Measurements from ENCODE around the gene TUBG1. TPM values are rescaled to one million over a fixed set of nuclear protein-coding genes. Genes with fewer than 3 reads are reported as not detected.

TUBG1 gene
- total and polyA plus RNA-seq, 10 of the 15 experiments (the other 5 are each of a cell fraction or from before 2014, with no cell fraction given) = 40.0 to 256 (median 107) TPM

DNA sequence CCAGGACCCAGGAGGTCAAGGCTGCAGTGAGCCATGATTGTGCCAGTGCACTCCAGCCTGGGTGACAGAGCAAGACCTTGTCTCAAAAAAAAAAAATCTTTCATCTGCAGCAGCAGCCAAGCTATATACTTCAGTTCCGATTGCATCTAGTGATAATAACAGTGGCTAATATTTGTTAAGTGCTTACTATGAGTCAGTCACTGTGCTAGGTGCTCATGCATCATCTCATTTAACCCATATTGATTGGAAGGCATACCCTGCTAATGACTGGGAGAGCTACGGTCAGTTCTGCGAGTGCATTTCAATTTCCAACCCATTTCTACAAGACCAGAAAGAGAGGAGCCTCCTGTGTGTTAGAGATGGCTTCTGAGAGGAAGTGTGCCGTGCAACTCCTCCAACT lies 41.9 kb downstream of the TUBG1 start:
- no peak overlapping the region for H2AFZ ChIP-seq (ENCODE audit: control insufficient read depth, low read depth, low read length)
- no peak overlapping the region for H3K27ac ChIP-seq (ENCODE audit: control insufficient read depth, insufficient read depth)
- in situ Hi-C loops (cut with MboI) = no loop called here
- no TSS peak for BruUV-seq (replicated peaks)
- H3K9ac ChIP-seq (ENCODE audit: control insufficient read depth, insufficient read depth, low read length) = no peak overlapping the region
- RAD21 ChIA-PET (ENCODE audit: unreplicated experiment) = interaction anchor here (0.7 to 1.2 kb wide), 2 partner anchors 73 to 553 kb away, joined by 3 read pairs; no protein-coding TSS in a partner anchor
- FAIRE-seq = no peak
- H3K36me3 ChIP-seq (ENCODE audit: control insufficient read depth in 2 of 2, insufficient read depth in 2 of 2, low read length in 1 of 2) = no peaks in the 10 kb centered on the region
- POLR2A ChIA-PET = interaction anchor here (0.7 kb wide), 1 partner anchor 41 kb away, joined by 3 read pairs; no protein-coding TSS in a partner anchor
- CTCF ChIA-PET = no interaction called here
- H3K4me1 ChIP-seq (ENCODE audit: control insufficient read depth, insufficient read depth, low read length) = peaks cover 15% of the 10 kb centered on the region
- no peaks in the 10 kb centered on the region for H3K9me3 ChIP-seq (replicated peaks; ENCODE audit: control insufficient read depth, insufficient read depth, low read length)
- intact Hi-C loops (cut with micrococcal nuclease; ENCODE audit: unreplicated experiment) = no loop called here
- no peak overlapping the region for H3K4me2 ChIP-seq (ENCODE audit: control insufficient read depth, insufficient read depth)
- DNase-seq (ENCODE audit: low read depth, low spot score) = no peak
- no peaks in the 10 kb centered on the region for H4K20me1 ChIP-seq (ENCODE audit: control insufficient read depth, insufficient read depth)
- 80% methylated on average over 4 of the region's 4 CpGs for WGBS (ENCODE audit: insufficient coverage, insufficient replicate concordance, low lambda C conversion rate, missing lambda C conversion rate)
- TF ChIP-seq, protein P1, sequence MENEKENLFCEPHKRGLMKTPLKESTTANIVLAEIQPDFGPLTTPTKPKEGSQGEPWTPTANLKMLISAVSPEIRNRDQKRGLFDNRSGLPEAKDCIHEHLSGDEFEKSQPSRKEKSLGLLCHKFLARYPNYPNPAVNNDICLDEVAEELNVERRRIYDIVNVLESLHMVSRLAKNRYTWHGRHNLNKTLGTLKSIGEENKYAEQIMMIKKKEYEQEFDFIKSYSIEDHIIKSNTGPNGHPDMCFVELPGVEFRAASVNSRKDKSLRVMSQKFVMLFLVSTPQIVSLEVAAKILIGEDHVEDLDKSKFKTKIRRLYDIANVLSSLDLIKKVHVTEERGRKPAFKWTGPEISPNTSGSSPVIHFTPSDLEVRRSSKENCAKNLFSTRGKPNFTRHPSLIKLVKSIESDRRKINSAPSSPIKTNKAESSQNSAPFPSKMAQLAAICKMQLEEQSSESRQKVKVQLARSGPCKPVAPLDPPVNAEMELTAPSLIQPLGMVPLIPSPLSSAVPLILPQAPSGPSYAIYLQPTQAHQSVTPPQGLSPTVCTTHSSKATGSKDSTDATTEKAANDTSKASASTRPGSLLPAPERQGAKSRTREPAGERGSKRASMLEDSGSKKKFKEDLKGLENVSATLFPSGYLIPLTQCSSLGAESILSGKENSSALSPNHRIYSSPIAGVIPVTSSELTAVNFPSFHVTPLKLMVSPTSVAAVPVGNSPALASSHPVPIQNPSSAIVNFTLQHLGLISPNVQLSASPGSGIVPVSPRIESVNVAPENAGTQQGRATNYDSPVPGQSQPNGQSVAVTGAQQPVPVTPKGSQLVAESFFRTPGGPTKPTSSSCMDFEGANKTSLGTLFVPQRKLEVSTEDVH (IDR thresholded peaks at IDR 0.05; ENCODE audit: low read depth, partially characterized antibody) = no peak
- no peak for TF ChIP-seq EGR1 (IDR thresholded peaks at IDR 0.05; ENCODE audit: borderline replicate concordance in 1 of 2, low read depth in 2 of 2, low read length in 2 of 2)
- TF ChIP-seq IKZF2 (IDR thresholded peaks at IDR 0.05) = no peak
- TF ChIP-seq CBX5 (IDR thresholded peaks at IDR 0.05; ENCODE audit: low read depth) = no peak
- TF ChIP-seq TCF7 (IDR thresholded peaks at IDR 0.05; ENCODE audit: borderline replicate concordance) = no peak
- TF ChIP-seq RCOR1 (conservative IDR thresholded peaks at IDR 0.05; ENCODE audit: low read depth, low read length) = no peak
- TF ChIP-seq STAT1 (conservative IDR thresholded peaks at IDR 0.05) = no peak
- no peak for TF ChIP-seq JUNB (IDR thresholded peaks at IDR 0.05)
- TF ChIP-seq TCF3 (IDR thresholded peaks at IDR 0.05; ENCODE audit: borderline replicate concordance, insufficient read depth, low read depth, low read length) = no peak
- TF ChIP-seq SMAD5 (IDR thresholded peaks at IDR 0.05; ENCODE audit: low read depth) = no peak
- TF ChIP-seq, protein P2, sequence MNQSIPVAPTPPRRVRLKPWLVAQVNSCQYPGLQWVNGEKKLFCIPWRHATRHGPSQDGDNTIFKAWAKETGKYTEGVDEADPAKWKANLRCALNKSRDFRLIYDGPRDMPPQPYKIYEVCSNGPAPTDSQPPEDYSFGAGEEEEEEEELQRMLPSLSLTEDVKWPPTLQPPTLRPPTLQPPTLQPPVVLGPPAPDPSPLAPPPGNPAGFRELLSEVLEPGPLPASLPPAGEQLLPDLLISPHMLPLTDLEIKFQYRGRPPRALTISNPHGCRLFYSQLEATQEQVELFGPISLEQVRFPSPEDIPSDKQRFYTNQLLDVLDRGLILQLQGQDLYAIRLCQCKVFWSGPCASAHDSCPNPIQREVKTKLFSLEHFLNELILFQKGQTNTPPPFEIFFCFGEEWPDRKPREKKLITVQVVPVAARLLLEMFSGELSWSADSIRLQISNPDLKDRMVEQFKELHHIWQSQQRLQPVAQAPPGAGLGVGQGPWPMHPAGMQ (IDR thresholded peaks at IDR 0.05; ENCODE audit: borderline replicate concordance) = no peak
- no peak for TF ChIP-seq MEF2A (IDR thresholded peaks at IDR 0.05; ENCODE audit: insufficient read depth, low read depth, low read length)
- TF ChIP-seq IRF4 (IDR thresholded peaks at IDR 0.05; ENCODE audit: low read depth, low read length) = no peak
- SMC1A ChIA-PET (ENCODE audit: uncharacterized antibody, unreplicated experiment) = interaction anchor here (0.7 to 1.2 kb wide), 3 partner anchors 10 to 42 kb away, joined by 3 read pairs; partner anchors contain the start of genes RETREG3 and TUBG1
- H3K4me3 ChIP-seq = no peak overlapping the region
- H3K27me3 ChIP-seq (replicated peaks in 1 of 2; ENCODE audit: control insufficient read depth in 2 of 2, insufficient read depth in 2 of 2, low read length in 1 of 2) = no peaks in the 10 kb centered on the region
- no peaks in the 10 kb centered on the region for H3K79me2 ChIP-seq (ENCODE audit: control insufficient read depth, insufficient read depth, low read length)
- ATAC-seq = no peak
